ENCODE data around the gene KCNH4.

The KCNH4 gene

GRCh38 chr17:42135664-42136653, 45.0 kb downstream of the KCNH4 start:
- no peak for DNase-seq

- DNase-seq = no peak
Measured at GRCh38 chr17:42135151-42135550, 45.8 kb downstream of the KCNH4 start.

GRCh38 chr17:42133461-42134041, 47.4 kb downstream of the KCNH4 start:
- no peak for DNase-seq

GRCh38 chr17:42132941-42133340, 48.0 kb downstream of the KCNH4 start:
- DNase-seq = no peak

GRCh38 chr17:42131981-42132432, 48.9 kb downstream of the KCNH4 start:
- DNase-seq = no peak

GRCh38 chr17:42131232-42131631, 49.7 kb downstream of the KCNH4 start:
- DNase-seq = no peak

GRCh38 chr17:42130310-42130936, 50.5 kb downstream of the KCNH4 start:
- no peak for DNase-seq

- DNase-seq = no peak
Measured at GRCh38 chr17:42129109-42129837, 51.7 kb downstream of the KCNH4 start.

- no peak for DNase-seq
Measured at GRCh38 chr17:42127414-42127813, 53.5 kb downstream of the KCNH4 start.

GRCh38 chr17:42126836-42127235, 54.1 kb downstream of the KCNH4 start:
- DNase-seq = no peak

- no peak for DNase-seq
Measured at GRCh38 chr17:42125565-42125964, 55.4 kb downstream of the KCNH4 start.

- no peak for DNase-seq
Measured at GRCh38 chr17:42124256-42124655, 56.7 kb downstream of the KCNH4 start.

GRCh38 chr17:42122371-42123303, 58.3 kb downstream of the KCNH4 start, which contains the start of gene HSPB9:
HSPB9 (plus strand) TSS chr17:42122804; CDS start chr17:42122851, 47 bp downstream.
- no peak for DNase-seq

GRCh38 chr17:42120770-42121769, 59.9 kb downstream of the KCNH4 start, which contains the start of gene KAT2A:
KAT2A (minus strand) TSS chr17:42121367; CDS start chr17:42121304, 63 bp downstream.
- DNase-seq = peak; percentile 52 to 88

GRCh38 chr17:42120161-42120769, 60.7 kb downstream of the KCNH4 start:
- no peak for DNase-seq

- DNase-seq = no peak
Measured at GRCh38 chr17:42119301-42119700, 61.6 kb downstream of the KCNH4 start.

GRCh38 chr17:42118545-42118944, 62.4 kb downstream of the KCNH4 start:
- DNase-seq = no peak

- DNase-seq = no peak
Measured at GRCh38 chr17:42118126-42118510, 62.8 kb downstream of the KCNH4 start.

GRCh38 chr17:42117397-42118125, 63.4 kb downstream of the KCNH4 start:
- peak in 1 of 2 experiments; percentile 15 for DNase-seq

Data from NCI-H446 (cell line).